GM10248 (cell line): ENCODE measurements around the gene SLC23A3.
A peak's percentile ranks its signal among the peaks of the same experiment; 100 is the strongest.

Experiments
- CTCF ChIA-PET: fragments of 300-600 bp; sonication (Branson Sonifier 250); formaldehyde crosslinking; extraction: SDS; loops from one replicate; lab custom pipeline; 2021; ENCODE audit warnings: antibody characterized with exemption; lab: Yijun Ruan, JAX
- POLR2A ChIA-PET: fragments of 350-650 bp; sonication (Branson Sonifier 250); formaldehyde crosslinking; extraction: SDS; loops from one replicate; lab custom pipeline; 2020; ENCODE audit warnings: antibody characterized with exemption; lab: Yijun Ruan, JAX
- DNase-seq: peaks from one replicate; pipeline ENCODE4 v3.0.0; 2012; ENCODE audit errors: extremely low spot score
- CTCF ChIP-seq: IDR thresholded peaks from 2 replicates; pipeline ENCODE4 v1.5.1; 2012; ENCODE audit warnings: mild to moderate bottlenecking, low read depth; ENCODE audit errors: extremely low read depth, missing control alignments, control extremely low read depth

SLC23A3 gene

DNA sequence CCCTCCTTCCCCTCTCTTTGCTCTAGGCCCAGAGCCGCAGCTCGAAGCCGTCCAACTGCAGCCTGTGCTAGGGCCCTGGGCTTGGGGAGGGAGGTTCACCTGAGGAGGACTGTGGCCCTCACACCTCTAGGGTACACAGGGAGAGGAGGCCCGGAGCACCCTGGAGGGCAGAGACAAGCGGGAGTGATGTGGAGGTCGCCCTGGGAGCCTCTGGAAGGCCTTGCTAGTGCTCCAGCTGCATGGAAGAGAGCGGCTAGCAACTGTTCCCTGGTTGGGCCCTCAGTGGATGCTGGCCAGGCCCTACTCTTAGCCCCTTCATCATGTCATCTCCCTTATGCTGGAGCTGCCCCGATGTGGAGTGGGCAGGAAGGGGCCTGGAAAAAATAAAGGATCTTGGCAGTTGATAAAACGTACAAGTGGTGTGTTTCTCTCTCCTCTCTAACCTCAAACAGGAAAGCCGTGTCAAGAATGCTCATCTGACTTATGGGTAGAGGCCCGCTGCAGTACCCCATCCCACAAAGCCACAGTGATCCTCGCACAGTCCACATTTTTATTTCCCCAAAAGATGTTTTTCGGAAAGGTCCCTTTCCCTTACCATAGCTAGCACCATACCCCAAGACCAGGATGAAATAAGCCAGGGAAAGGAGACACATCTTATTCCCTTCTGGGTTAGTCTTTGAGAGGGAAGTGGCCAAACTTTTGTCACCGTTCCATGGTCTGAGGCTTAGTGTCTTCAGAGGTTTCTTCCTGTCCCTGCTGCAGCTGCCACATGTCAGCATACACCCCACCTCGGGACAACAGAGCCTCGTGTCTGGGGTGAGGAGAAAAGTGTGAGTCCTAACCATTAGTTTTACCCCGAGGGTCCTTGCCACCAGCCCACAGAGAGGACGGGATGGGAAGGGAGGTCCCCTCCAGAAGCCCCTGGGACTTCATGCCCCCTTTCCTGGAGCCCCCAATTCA lies 39.7 kb upstream of the SLC23A3 start:
- ChIA-PET POLR2A (interaction anchor here (0.7 kb wide), 1 partner anchor 8 kb away, joined by 3 read pairs; no protein-coding TSS in a partner anchor), CTCF (interaction anchor here (1.2 to 1.9 kb wide), 2 partner anchors 27 to 86 kb away, joined by 3 to 10 read pairs; no protein-coding TSS in a partner anchor)
- TF ChIP-seq CTCF, result no peak
- DNase-seq, result no peak

DNA sequence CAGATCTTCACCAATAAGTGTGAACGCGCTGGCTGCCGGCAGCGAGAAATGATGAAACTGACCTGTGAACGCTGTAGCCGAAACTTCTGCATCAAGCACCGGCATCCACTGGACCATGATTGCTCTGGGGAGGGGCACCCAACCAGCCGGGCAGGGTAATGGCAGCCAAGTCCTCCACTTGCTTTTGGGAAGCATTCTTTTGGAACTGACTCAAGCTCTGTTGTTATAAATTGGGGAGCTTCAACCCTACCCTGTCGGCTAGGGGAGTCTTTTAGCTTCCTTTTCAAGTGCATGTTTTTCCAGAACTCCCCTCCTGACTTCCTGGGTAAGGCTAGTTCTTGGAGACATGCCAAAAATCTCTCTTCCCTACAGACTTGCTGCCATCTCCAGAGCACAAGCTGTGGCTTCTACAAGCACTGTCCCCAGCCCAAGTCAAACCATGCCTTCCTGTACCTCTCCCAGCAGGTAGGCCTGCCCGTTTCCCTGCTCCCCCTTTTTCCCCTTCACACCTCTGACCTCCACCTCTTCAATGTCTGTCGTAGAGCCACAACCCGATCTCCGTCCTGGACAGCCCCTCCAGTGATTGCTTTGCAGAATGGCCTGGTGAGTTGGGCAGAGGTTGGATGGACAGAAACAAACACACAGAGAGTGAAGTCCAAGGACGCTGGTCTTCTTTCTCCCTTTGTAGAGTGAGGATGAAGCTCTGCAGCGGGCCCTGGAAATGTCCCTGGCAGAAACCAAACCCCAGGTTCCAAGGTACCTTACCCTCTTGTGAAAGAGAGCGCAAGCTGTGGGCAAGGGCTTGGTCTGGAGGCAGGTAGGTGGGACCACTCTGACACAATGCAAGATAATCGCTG lies 38.3 kb upstream of the SLC23A3 start:
- no peak for TF ChIP-seq CTCF
- ChIA-PET CTCF (interaction anchor here (1.2 to 1.9 kb wide), 3 partner anchors 48 to 150 kb away, joined by 4 to 10 read pairs (median 6); partner anchors contain the start of gene NHEJ1), POLR2A (interaction anchor here (1.0 to 3.1 kb wide), 2 partner anchors 8 to 46 kb away, joined by 3 to 16 read pairs; partner anchors contain the start of genes TUBA4A and TUBA4B)
- DNase-seq, result no peak

GRCh38 chr2:219207134-219207883 lies 37.5 kb upstream of the SLC23A3 start:
- no peak for DNase-seq
- TF ChIP-seq CTCF, result no peak
- ChIA-PET POLR2A (interaction anchor here (1.0 to 3.1 kb wide), 3 partner anchors 9 to 47 kb away, joined by 3 to 16 read pairs (median 12); partner anchors contain the start of genes CNPPD1, TUBA4A and TUBA4B), CTCF (interaction anchor here (1.2 to 2.4 kb wide), 6 partner anchors 13 to 149 kb away, joined by 4 to 10 read pairs (median 6); partner anchors contain the start of gene NHEJ1)

GRCh38 chr2:219206328-219207133 lies 36.7 kb upstream of the SLC23A3 start, which contains the start of gene ZFAND2B:
ZFAND2B (plus strand) TSS chr2:219206782; CDS start chr2:219206988, 206 bp downstream.
- DNase-seq, result peak; percentile 99
- TF ChIP-seq CTCF, result no peak
- ChIA-PET POLR2A (interaction anchor here (1.0 to 3.1 kb wide), 5 partner anchors 10 to 47 kb away, joined by 3 to 16 read pairs (median 4); partner anchors contain the start of genes ANKZF1, ATG9A, CNPPD1 and TUBA4A), CTCF (interaction anchor here (0.7 to 2.4 kb wide), 18 partner anchors 10 to 227 kb away, joined by 3 to 8 read pairs (median 4); partner anchors contain the start of gene NHEJ1)

- no peak for DNase-seq
- CTCF ChIA-PET, result interaction anchor here (0.7 to 2.4 kb wide), 18 partner anchors 9 to 226 kb away, joined by 3 to 8 read pairs (median 4); partner anchors contain the start of gene NHEJ1
- POLR2A ChIA-PET, result interaction anchor here (1.0 to 3.1 kb wide), 4 partner anchors 23 to 48 kb away, joined by 3 to 16 read pairs (median 8); partner anchors contain the start of genes ANKZF1, ATG9A, CNPPD1 and TUBA4A
- TF ChIP-seq CTCF, result no peak
These were observed 36.1 kb upstream of the SLC23A3 start for GRCh38 chr2:219205981-219206327.
